ENCODE results near the gene DDIT4.
"Not testable (repeated sequence)": the region's sequence is repeated elsewhere in the genome, so short reads cannot be mapped to it uniquely, and the experiment has no call there.

DDIT4 gene

GRCh38 chr10:72273410-72274212, at the start of gene DDIT4:
Gene DDIT4, plus strand, starts transcription at chr10:72273924. Its CDS starts 293 bp downstream, at chr10:72274217.
- DNase-seq (ENCODE audit: low read depth), result peak; percentile 99

DNA sequence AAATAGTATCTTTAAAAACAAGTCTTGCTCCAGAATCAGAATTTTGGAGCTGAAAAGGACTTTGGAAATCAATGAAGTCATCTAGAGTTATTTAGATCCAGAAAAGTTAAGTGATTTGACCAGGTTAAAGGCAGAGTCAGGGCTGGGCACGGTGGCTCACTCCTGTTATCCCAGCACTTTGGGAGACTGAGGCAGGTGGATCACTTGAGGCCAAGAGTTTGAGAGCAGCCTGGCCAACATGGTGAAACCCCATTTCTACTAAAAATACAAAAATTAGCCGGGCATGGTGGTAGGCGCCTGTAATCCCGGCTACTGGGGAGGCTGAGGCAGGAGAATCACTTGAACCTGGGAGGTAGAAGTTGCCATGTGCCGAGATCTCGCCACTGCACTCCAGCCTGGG, 49.5 kb upstream of the DDIT4 start:
- DNase-seq (ENCODE audit: low read depth), result not testable (repeated sequence)

- DNase-seq (ENCODE audit: low read depth), result no peak
Observed at GRCh38 chr10:72226418-72227027, 47.2 kb upstream of the DDIT4 start.

- DNase-seq (ENCODE audit: low read depth), result no peak
Observed at GRCh38 chr10:72227826-72228225, 45.9 kb upstream of the DDIT4 start.

DNA sequence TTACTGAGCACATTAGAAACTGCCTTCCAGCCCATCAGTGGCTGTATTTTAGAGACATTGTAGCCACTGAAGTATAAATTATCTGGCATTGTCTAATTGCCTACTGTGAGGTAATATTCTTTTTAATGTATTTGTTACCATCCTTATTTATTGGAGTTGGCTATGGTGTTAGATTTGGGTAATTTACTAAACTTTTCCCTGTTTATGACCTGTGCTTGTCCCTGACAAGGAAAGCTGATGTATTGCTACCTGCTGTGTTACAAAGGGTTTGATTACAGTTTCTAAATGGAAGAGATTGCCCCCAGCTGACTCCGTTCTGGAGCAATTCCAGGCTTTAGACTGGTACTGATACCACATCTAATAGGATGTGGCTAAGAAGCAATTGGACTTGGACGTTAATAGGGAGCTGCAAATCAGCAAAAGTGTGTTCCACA, 45.4 kb upstream of the DDIT4 start:
- DNase-seq (ENCODE audit: low read depth), result no peak

DNA sequence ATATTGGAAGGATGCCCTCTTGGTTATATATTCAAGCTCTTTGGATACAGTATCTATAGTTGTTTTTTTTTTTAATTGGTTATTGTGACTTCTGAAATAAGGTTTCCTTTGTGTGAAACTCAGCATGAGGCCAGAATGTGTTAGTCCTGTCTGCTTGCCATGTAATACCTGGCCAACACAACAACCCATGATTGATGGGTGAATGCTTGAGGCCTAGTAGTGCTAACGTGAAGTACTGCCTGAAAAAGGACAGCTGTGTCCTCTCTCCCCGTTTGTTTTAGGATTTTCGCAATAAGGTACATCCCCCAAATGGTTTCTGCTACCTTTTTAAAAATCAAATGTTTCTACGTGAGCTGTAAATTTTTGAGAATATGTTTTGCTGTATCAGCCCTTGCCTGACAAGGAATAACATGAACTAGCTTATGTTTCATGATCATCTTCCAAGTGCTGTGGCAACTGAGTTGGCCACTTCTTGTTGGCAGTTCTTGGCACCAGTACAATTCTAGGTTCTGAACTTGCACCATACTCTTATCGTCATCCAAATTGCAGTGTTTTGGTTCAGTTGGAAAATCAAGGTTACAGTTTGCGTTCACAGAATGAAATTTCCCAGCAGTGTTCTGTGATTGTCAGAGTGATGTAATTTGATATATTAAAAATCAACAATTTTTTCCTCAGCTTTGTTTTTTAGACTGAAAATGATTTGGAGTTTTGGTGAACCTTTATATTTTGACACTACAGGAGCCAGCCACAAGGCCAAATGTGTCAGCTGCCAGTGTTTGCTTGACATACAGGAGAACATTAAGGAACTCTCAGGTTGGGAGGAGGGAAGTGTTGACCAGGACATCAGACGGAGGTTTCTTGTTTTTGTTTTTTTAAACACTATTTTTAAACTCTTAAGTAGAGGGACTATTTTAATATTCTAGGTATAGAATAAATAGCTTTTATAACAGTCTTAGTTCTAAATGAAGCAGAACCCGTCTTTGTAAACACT, 44.2 kb upstream of the DDIT4 start:
- no peak for DNase-seq (ENCODE audit: low read depth)

DNA sequence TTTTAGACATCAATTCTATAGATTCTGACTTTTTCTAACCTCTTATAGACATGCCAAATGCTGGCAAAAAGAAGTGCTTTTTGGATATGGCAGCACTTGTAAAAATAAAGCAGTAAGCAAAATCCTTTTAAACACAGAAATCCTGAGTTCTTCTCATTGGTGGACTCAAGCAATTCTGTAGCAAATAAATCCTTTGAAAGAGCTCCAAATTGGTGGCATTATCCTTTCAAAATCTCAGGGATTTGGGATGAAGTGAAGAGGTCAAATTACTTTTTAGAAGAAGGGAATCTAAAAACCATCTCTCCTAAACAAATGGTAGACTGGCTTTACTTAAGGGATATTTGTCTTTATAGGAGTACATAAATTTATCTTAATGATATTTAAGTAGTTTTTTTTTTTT, 40.1 kb upstream of the DDIT4 start:
- no peak for DNase-seq (ENCODE audit: low read depth)

DNA sequence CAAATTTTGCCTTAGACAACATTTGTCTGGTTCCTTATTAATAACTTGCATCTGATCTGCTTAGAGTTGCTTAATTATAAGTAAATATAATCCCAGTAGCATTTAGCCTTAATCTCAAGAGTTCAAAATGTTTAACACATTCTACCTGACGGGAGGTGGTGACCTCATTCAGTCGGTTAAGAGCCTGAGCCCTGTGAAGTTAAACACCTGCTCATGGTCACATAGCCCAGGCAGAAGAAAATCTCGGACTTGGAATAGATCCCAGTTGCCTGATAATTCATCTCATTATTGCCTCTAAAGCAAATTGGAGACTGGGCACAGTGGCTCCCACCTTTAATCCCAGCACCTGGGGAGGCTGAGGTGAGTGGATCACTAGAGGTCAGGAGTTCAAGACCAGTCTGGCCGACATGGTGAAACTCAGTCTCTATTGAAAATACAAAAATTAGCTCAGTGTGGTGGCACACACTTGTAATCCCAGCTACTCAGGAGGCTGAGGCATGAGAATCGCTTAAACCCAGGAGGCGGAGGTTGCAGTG, 39.1 kb upstream of the DDIT4 start:
- DNase-seq (ENCODE audit: low read depth), result no peak

DNA sequence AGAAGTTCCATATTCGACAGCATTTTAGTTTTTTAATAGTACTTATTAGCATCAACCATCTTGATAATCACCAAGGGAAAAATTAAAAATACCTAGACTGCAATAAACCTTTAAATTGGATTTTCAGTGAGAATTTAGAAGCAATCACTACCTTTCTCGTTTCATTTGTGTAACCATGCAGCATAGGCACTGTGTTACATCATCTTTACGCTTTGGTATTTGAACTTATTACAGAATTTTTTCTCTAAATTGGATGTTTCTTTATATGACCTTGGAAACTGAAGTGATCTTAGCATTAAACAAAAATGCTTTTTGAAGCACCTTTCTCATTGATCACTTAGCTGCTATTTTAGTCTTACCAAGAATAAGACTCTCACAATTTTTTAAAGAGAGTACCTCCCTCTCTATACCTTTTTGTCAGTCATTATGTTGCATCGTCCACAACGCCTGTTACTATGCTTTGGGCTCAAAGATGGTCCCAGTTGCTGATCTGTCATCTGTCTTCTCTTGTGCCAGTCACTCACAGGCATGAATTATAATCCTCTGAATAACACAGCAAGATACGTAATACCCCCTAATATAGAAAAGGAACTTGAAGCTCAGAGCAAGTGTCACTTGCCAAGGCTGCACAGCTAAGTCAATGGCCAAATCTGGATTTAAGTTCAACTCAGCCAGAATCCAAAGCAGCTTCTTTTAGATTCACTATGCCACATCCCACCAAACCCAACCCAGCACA, 38.0 kb upstream of the DDIT4 start:
- no peak for DNase-seq (ENCODE audit: low read depth)

- no peak for DNase-seq (ENCODE audit: low read depth)
Observed at GRCh38 chr10:72238392-72239175, 35.1 kb upstream of the DDIT4 start.

DNA sequence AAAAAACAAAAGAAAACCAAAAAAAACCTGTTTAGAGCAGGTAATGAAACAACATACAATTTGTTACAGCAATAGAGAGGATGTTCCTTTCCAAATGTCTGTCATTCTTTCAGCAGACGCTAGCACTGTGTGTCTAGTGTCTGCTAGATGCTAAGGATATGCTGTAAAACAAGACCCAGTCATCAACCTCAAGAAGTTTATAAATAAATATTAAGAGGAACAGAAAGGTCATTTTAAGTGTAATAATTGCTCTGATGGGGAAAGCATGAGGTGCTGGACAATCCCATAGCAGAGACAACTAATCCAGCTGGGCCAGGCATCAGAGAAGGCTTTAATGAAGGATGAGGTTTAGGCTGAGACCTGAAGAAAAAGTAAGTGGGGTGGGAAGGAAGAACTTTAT, 34.3 kb upstream of the DDIT4 start:
- DNase-seq (ENCODE audit: low read depth), result no peak

DNA sequence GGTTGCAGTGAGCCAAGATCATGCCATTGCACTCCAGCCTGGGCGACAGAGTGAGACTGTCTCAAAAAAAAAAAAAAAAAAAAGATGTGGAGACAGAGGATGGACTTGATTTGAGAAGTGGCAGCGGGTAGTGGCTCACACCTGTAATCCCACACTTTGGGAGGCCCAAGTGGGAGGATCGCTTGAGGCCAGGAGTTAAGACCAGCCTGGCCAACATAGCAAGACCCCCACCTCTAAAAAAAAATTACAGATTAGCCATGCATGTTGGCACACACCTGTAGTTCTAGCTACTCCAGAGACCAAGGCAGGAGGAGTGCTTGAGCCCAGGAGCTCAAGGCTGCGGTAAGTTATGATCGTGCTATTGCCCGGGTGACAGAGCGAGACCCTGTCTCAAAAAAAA, 33.4 kb upstream of the DDIT4 start:
- no peak for DNase-seq (ENCODE audit: low read depth)

DNA sequence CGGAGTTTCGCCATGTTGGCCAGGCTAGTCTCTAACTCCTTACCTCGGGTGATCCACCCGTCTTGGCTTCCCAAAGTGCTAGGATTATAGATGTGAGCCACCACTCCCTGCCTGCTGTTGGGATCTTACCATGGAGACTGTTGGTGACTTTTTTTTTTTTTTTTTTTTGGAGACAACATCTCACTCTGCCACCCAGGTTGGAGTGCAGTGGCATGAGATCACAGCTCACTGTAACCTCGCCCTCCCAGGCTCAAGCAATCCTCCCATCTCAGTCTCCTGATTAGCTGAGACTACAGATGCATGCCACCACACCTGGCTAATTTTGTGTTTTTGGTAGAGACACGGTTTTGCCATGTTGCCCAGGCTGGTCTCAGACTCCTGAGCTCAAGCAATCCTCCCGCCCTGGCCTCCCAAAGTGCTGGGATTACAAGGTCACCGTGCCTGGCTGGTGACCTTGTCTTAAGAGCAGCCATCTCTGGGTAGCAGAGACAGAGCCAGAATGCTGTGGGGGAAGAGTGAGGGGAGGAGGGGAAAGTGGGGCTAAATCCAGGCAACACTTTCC, 32.0 kb upstream of the DDIT4 start:
- no peak for DNase-seq (ENCODE audit: low read depth)

- no peak for DNase-seq (ENCODE audit: low read depth)
Observed at GRCh38 chr10:72242675-72243074, 31.0 kb upstream of the DDIT4 start.

DNA sequence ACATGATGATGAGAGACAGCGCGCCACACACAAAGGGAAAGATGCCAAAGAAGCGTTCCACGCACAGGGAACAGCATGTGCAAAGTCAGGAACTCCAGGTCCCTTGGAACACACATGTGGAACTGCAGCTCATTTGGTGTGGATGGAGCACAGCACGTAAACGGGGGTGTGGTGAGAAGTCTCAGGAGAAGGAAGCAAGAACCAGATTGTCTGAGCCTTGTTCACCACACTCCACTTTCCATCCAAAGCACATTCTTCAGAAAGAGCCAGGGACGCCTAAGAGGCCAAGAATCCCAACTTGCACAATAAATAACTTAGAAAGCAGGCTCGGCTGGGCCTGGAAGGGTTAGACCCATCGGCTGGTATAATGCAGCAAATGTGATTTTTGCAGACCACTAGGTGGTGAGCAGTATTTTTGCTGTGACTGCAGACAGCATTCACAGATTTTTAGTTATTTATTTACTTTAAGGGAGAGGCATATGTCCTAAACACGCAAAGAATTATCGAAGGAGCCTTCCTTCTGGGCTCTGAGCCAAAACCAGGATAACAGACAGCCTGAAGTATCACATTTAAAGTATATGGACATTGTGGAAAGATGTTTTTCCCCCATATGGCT, 29.8 kb upstream of the DDIT4 start:
- peak; percentile 71 for DNase-seq (ENCODE audit: low read depth)

- no peak for DNase-seq (ENCODE audit: low read depth)
Observed at GRCh38 chr10:72244573-72245038, 29.1 kb upstream of the DDIT4 start.

GRCh38 chr10:72245949-72246525, 27.7 kb upstream of the DDIT4 start:
- DNase-seq (ENCODE audit: low read depth), result no peak

GRCh38 chr10:72248468-72249151, 25.1 kb upstream of the DDIT4 start:
- DNase-seq (ENCODE audit: low read depth), result no peak

Data from ELR (cell line).